Measurements from ENCODE around the gene PIP4K2C. TPM values are rescaled to one million over a fixed set of nuclear protein-coding genes. Genes with fewer than 3 reads are reported as not detected.

PIP4K2C gene
- total RNA-seq, 1 donor from 2014 or later = 46.6 TPM

GRCh38 chr12:57575771-57576612, 15.0 kb upstream of the PIP4K2C start:
- TF ChIP-seq CTCF (conservative IDR thresholded peaks at IDR 0.05; ENCODE audit: low read depth, low read length) = no peak
- no peak overlapping the region for H3K4me3 ChIP-seq (ENCODE audit: low read depth, low read length)
- no peak for DNase-seq (ENCODE audit: low read depth)

GRCh38 chr12:57576613-57577160, 14.3 kb upstream of the PIP4K2C start:
- no peak for TF ChIP-seq CTCF (conservative IDR thresholded peaks at IDR 0.05; ENCODE audit: low read depth, low read length)
- DNase-seq (ENCODE audit: low read depth) = no peak
- H3K4me3 ChIP-seq (ENCODE audit: low read depth, low read length) = no peak overlapping the region

- no peak for TF ChIP-seq CTCF (conservative IDR thresholded peaks at IDR 0.05; ENCODE audit: low read depth, low read length)
- no peak overlapping the region for H3K4me3 ChIP-seq (ENCODE audit: low read depth, low read length)
- no peak for DNase-seq (ENCODE audit: low read depth)
Measured at GRCh38 chr12:57577981-57578758, 12.8 kb upstream of the PIP4K2C start.

- no peak for DNase-seq (ENCODE audit: low read depth)
- TF ChIP-seq CTCF (conservative IDR thresholded peaks at IDR 0.05; ENCODE audit: low read depth, low read length) = no peak
- no peak overlapping the region for H3K4me3 ChIP-seq (ENCODE audit: low read depth, low read length)
Measured at GRCh38 chr12:57579011-57579410, 12.0 kb upstream of the PIP4K2C start.

GRCh38 chr12:57579677-57580465, 11.1 kb upstream of the PIP4K2C start:
- no peak for DNase-seq (ENCODE audit: low read depth)
- H3K4me3 ChIP-seq (ENCODE audit: low read depth, low read length) = no peak overlapping the region

More at GRCh38 chr12:57579677-57580465, 11.1 kb upstream of the PIP4K2C start:
- TF ChIP-seq CTCF (conservative IDR thresholded peaks at IDR 0.05; ENCODE audit: low read depth, low read length) = no peak

All from epithelial cell of proximal tubule (primary cell).